GM12892 (cell line): Measurements from ENCODE around the gene MPHOSPH9.
"Not testable (repeated sequence)": the region's sequence is repeated elsewhere in the genome, so short reads cannot be mapped to it uniquely, and the experiment has no call there.

Source experiments
- DNase-seq: peaks from one replicate; pipeline ENCODE4 v3.0.0; 2011; ENCODE audit not compliant: insufficient read length
- FAIRE-seq: peaks from 2 replicates; lab custom pipeline; 2011; peaks lifted over from hg19 to GRCh38; lab: Jason Lieb, UNC
- POLR2A ChIP-seq: IDR thresholded peaks from 2 replicates; pipeline ENCODE4 v1.6.1; 2011; ENCODE audit warnings: low read depth, low read length, control low read depth
- POLR2AphosphoS5 ChIP-seq: IDR thresholded peaks from 2 replicates; pipeline ENCODE4 v1.6.1; 2011; ENCODE audit warnings: low read depth, low read length, control low read depth
- TAF1 ChIP-seq: IDR thresholded peaks from 2 replicates; pipeline ENCODE4 v1.6.1; 2011; ENCODE audit warnings: low read depth, mild to moderate bottlenecking, control low read depth, low read length, borderline replicate concordance

MPHOSPH9 gene

GRCh38 chr12:123253641-123254459 is 20.9 kb upstream of the MPHOSPH9 start:
- DNase-seq (no peak), FAIRE-seq (no peak)
- TF ChIP-seq TAF1 (no peak), POLR2A (no peak), POLR2AphosphoS5 (no peak)

GRCh38 chr12:123252365-123252764 is 19.4 kb upstream of the MPHOSPH9 start:
- not testable (repeated sequence) for FAIRE-seq, DNase-seq

- DNase-seq, result no peak
- TF ChIP-seq POLR2A (no peak), TAF1 (no peak), POLR2AphosphoS5 (no peak)
- no peak for FAIRE-seq
Measured at GRCh38 chr12:123251403-123252076, 18.6 kb upstream of the MPHOSPH9 start.

GRCh38 chr12:123250471-123251383 is 17.8 kb upstream of the MPHOSPH9 start:
- DNase-seq, result no peak
- FAIRE-seq, result no peak
- TF ChIP-seq POLR2A (no peak), POLR2AphosphoS5 (no peak), TAF1 (no peak)

- not testable (repeated sequence) for DNase-seq, FAIRE-seq
Measured at GRCh38 chr12:123248996-123249741, 16.2 kb upstream of the MPHOSPH9 start.

- not testable (repeated sequence) for DNase-seq, FAIRE-seq
Measured at GRCh38 chr12:123248129-123248528, 15.2 kb upstream of the MPHOSPH9 start.

- TF ChIP-seq POLR2A, result no peak
- no peak for TF ChIP-seq TAF1
- no peak for TF ChIP-seq POLR2AphosphoS5
- FAIRE-seq (no peak), DNase-seq (no peak)
Measured at GRCh38 chr12:123245678-123246077, 12.7 kb upstream of the MPHOSPH9 start.

GRCh38 chr12:123243671-123244262 is 10.8 kb upstream of the MPHOSPH9 start:
- TF ChIP-seq TAF1 (no peak), POLR2AphosphoS5 (no peak), POLR2A (no peak)
- no peak for FAIRE-seq
- DNase-seq, result no peak

GRCh38 chr12:123242116-123242904 is 9.4 kb upstream of the MPHOSPH9 start:
- FAIRE-seq (no peak), DNase-seq (no peak)
- TF ChIP-seq POLR2AphosphoS5 (no peak), TAF1 (no peak), POLR2A (no peak)

- DNase-seq (no peak), FAIRE-seq (no peak)
- no peak for TF ChIP-seq POLR2AphosphoS5
- no peak for TF ChIP-seq TAF1
- no peak for TF ChIP-seq POLR2A
Measured at GRCh38 chr12:123238961-123239360, 6.0 kb upstream of the MPHOSPH9 start.
